GM12801 (cell line): ENCODE measurements around the gene NTNG2.

Source experiments
- TF ChIP-seq, protein P1 (sequence below): IDR thresholded peaks from one replicate; pipeline ENCODE4 v1.5.1; 2011; ENCODE audit warnings: control low read depth; ENCODE audit not compliant: insufficient read length; ENCODE audit errors: extremely low read depth

The NTNG2 gene

GRCh38 chr9:132141948-132142594 lies 19.8 kb upstream of the NTNG2 start:
- TF ChIP-seq, protein P1, sequence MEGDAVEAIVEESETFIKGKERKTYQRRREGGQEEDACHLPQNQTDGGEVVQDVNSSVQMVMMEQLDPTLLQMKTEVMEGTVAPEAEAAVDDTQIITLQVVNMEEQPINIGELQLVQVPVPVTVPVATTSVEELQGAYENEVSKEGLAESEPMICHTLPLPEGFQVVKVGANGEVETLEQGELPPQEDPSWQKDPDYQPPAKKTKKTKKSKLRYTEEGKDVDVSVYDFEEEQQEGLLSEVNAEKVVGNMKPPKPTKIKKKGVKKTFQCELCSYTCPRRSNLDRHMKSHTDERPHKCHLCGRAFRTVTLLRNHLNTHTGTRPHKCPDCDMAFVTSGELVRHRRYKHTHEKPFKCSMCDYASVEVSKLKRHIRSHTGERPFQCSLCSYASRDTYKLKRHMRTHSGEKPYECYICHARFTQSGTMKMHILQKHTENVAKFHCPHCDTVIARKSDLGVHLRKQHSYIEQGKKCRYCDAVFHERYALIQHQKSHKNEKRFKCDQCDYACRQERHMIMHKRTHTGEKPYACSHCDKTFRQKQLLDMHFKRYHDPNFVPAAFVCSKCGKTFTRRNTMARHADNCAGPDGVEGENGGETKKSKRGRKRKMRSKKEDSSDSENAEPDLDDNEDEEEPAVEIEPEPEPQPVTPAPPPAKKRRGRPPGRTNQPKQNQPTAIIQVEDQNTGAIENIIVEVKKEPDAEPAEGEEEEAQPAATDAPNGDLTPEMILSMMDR, result no peak

- TF ChIP-seq, protein P1, result no peak
Observed at GRCh38 chr9:132142924-132143323, 18.9 kb upstream of the NTNG2 start.

GRCh38 chr9:132143359-132143758 lies 18.5 kb upstream of the NTNG2 start:
- TF ChIP-seq, protein P1, result no peak

DNA sequence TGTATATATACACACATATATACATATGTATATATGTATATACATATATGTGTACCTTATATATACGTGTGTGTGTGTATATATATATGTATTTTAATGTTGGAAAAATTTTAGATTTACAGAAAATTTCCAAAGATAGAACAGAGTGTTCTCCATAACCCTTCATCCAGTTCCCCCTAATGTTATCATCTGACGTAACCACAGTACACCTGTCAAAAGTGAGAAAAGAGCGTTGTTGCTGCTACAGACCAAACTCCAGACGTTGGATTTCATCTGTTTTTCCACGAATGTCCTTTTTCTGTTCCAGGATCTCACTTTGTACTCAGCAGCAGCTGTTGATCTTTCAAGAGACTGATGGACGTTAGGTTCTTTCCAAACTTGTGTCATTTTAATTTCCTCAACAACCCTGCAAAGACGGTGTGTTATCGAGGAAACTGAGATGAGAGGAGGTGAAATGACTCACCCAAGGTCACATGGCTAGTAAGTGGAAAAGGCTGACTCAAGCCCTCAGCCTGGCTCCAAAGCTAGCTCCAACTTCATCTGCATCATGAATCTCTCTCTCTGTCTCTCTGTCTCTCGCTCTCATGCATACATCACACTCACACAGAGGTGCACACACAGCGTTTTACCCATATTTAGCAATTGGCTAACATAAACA lies 17.0 kb upstream of the NTNG2 start:
- TF ChIP-seq, protein P1, result no peak

- TF ChIP-seq, protein P1, result no peak
Observed at GRCh38 chr9:132146039-132146438, 15.8 kb upstream of the NTNG2 start.

GRCh38 chr9:132146575-132146974 lies 15.3 kb upstream of the NTNG2 start:
- TF ChIP-seq, protein P1, result no peak

GRCh38 chr9:132147331-132147730 lies 14.5 kb upstream of the NTNG2 start:
- TF ChIP-seq, protein P1, result no peak
